Activated effector memory CD4-positive, alpha-beta T cell treated with anti-CD3 and anti-CD28 coated beads, Interleukin-2, amount 50 U/mL, for 16 hours (primary cell): ENCODE results near the gene CARF.
A peak's percentile ranks its signal among the peaks of the same experiment; 100 is the strongest.
"Not testable (repeated sequence)": the region's sequence is repeated elsewhere in the genome, so short reads cannot be mapped to it uniquely, and the experiment has no call there.

Experiments used
- DNase-seq: peaks from one replicate; pipeline ENCODE4 v3.0.0-alpha.2; 2020

Gene CARF

GRCh38 chr2:202934456-202934855 lies 22.4 kb downstream of the CARF start:
- DNase-seq: no peak

- DNase-seq: no peak
Measured at GRCh38 chr2:202938960-202939359, 26.9 kb downstream of the CARF start.

DNA sequence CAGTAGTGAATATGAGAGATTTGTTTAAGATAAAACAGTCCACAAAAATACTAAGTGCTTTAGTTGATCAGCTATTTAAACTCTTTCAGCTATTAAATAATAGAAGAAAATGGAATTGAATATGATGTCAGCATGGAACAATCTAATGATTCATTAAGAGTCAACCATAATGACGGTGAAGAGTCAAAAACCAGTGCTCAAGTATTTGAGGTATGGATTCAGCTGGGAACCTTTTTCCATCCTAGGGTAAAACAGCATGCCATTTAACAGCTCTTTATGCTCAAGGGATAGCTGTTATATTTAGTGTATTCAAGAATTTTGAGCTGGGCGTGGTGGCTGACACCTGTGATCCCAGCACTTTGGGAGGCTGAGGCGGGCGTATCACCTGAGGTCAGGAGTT lies 29.7 kb downstream of the CARF start:
- no peak for DNase-seq

GRCh38 chr2:202944408-202944807 lies 32.3 kb downstream of the CARF start:
- no peak for DNase-seq

DNA sequence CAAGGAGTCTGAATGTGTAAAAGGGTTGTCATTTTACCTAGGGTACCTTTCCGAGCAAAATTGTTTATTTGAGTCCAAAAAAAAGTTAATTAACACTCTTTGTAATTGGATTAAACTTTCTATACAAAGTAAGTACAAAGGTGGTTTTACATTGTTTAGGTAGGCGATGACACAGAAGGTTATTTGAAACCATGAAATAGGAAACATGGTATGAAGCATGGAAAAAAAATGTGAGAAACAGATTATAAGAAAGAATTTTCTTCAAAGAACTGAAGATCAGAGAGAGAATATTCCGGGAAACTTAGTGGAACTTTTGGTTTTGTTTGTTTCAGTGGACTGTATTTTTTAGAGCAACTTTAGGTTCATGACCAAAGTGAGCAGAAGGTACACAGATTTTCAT lies 32.7 kb downstream of the CARF start:
- DNase-seq: no peak

DNA sequence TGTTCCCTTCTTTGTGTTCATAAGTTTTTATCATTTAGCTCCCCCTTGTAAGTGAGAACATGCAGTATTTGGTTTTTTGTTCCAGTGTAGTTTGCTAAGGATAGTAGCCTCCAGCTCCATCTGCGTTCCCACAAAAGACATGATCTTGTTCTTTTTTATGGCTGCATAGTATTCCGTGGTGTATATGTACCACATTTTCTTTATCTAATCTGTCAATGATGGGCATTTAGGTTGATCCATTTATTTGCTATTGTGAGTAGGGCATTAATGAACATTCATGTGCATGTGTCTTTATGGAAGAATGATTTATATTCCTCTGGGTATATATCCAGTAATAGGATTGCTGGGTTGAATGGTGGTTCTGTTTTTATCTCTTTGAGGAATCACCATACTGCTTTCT lies 33.4 kb downstream of the CARF start:
- no peak for DNase-seq

- DNase-seq: not testable (repeated sequence)
Measured at GRCh38 chr2:202949333-202949732, 37.3 kb downstream of the CARF start.

GRCh38 chr2:202950592-202950991 lies 38.5 kb downstream of the CARF start:
- no peak for DNase-seq

- no peak for DNase-seq
Measured at GRCh38 chr2:202960524-202960923, 48.4 kb downstream of the CARF start.

DNA sequence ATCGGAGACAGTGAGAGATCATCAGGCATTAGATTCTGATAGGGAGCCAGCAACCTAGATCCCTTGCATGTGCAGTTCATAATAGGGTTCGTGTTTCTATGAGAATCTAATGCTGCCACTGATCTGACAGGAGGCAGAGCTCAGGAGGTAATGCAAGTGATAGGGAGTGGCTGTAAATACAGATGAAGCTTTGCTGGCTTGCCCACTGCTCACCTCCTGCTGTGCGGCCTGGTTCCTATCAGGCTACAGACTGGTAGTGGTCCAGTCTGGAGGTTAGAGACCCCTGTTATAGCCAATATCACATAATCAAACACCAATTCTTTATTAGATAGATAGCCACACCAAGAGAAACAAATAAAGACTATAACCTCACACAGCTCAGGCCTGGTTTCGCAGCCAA lies 51.6 kb downstream of the CARF start:
- DNase-seq: no peak

DNA sequence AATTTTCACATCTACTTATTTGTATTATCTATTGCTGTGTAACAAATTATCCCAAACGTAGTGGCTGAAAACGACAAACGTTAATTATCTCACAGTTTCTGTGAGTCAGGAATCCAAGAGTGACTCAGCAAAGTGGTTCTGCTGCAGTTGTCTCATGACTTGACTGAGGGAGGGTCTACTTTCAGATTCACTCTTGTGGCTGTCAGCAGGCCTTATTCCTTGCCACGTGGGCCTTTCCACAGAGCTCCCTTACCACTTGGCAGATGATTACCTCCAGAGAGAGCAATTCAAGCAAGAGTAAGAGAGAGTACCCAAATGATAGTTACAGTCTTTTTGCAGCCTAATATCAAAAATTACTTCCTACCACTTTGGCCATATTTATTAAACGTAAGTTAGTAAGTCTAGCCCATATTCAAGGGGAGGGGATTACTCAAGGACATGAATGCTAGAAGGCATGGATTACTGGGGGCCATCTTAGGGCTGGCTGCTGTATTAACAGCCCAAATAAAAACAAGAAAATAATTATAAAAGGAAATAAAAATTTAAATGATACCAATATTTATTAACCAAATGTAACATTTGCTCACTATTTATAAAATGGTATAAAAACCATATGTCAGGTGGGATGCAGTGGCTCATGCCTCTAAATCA lies 53.9 kb downstream of the CARF start:
- no peak for DNase-seq

- not testable (repeated sequence) for DNase-seq
Measured at GRCh38 chr2:202969404-202969803, 57.3 kb downstream of the CARF start.

DNA sequence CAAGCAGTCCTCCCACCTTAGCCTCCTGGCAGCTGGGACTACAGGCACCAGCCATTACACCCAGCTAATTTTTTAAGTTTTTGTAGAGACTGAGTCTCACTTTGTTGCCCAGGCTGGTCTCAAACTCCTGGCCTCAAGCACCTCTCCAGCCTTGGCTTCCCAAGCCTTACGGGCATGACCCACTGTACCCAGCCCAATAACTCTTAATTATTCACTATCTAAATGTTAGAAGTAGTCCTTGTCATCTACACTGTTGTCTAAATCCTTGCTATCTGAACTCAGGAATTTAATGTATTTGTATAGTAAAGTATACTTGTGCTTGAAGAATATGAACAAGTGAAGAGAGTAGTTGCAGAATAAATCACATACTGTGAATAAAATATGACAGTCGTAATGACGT lies 64.7 kb downstream of the CARF start:
- DNase-seq: no peak

- DNase-seq: no peak
Measured at GRCh38 chr2:202982779-202983491, 70.9 kb downstream of the CARF start.

- DNase-seq: no peak
Measured at GRCh38 chr2:202989749-202990148, 77.7 kb downstream of the CARF start.

GRCh38 chr2:202990501-202990900 lies 78.4 kb downstream of the CARF start:
- no peak for DNase-seq

DNA sequence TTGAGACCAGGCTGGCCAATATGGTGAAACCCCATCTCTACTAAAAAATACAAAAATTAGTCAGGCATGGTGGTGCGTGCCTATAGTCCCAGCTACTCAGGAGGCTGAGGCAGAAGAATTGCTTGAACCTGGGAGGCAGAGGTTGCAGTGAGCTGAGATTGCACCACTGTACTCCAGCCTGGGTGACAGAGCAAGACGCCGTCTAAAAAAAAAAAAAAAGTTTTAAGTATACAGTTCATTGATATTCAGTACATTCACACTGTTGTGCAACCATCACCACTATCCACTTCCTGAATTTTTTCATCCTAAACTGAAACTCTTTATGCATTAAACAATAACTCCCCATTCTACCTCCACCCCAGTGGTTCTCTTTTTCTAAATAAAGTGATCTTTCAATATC lies 85.0 kb downstream of the CARF start:
- DNase-seq: not testable (repeated sequence)

DNA sequence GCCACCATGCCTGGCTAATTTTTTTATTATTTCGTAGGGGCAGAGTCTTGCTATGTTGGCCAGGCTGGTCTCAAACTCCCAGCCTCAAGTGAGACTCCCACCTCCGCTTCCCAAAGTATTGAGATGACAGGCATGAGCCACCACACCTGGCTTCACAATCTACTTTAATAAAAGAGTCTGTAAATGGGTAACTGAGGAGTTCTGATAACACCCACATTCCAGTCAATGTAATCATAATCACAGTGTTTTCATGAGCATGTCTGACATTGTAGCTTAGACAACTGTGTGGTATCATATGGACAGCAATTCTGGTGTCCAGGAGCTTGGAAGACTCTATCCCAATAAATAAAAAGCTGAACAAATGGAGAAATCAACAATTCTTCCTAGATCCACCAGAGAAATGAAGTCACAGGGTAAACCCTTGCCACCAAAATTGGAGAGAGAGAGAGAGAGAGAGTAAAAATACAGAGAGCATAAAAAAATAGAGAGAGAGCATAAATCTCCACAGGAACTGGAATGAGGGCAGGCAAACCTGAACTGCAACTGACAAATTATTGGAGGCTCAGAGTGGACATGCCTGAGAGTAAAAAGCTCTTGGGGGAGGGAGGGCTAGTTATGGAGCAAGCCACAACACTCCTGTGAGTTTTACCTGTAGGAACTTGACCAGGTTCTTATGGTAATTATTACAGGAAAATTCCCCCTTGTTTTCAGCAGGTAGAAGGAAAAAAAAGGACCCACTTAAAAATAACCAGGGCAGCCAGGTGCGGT lies 90.2 kb downstream of the CARF start:
- no peak for DNase-seq

GRCh38 chr2:203003716-203004115 lies 91.6 kb downstream of the CARF start:
- DNase-seq: no peak

GRCh38 chr2:203014456-203015199 lies 102.6 kb downstream of the CARF start, which contains the start of gene NBEAL1:
Gene NBEAL1, plus strand, starts transcription at chr2:203014875. Its CDS starts 1,510 bp downstream, at chr2:203016385.
- peak; percentile 99 for DNase-seq

DNA sequence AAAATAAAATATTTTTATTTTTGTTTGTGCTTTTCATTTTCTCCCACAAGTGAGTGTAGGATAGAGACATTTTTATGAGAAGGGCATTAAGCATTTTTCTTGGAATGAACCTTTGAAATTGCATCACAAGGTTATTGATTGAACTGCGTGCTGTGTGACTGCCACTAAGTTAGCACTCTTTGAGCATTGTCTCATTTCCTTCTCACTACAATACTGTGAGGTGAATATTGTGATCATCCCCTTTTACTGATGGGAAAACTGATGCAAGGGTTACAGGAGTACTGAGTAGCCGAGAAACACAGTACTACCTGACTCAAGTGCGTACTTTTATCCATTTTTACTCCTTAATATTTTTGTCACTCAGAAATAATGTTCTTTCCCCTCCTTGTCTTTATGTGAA lies 104.6 kb downstream of the CARF start:
- no peak for DNase-seq

DNA sequence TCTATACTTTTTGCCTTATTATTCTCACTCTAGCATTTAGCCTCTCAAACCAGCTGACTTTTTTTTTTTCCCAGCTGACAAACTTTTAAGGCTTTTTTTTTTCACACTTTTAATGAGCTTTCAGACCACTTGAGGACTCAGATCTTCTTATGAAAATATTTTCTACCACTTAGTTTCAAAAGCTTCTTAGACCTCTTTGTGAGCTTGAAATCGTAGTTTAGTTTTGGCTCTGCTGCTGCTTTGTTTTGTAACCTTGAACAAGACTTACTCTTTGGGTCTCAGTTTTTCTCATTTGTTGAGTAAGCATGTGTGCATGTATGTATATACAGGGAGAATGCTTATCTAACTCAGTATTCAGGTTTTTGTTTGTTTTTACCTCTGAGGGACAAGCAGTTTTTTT lies 106.1 kb downstream of the CARF start:
- DNase-seq: no peak

GRCh38 chr2:203019142-203019541 lies 107.1 kb downstream of the CARF start:
- no peak for DNase-seq
